Stimulated activated CD4-positive, alpha-beta T cell treated with anti-CD3 and anti-CD28 coated beads, Interleukin-15, amount 100 ng/mL, for 24 hours (primary cell): Measurements from ENCODE around the gene COMT.
"Not testable (repeated sequence)": the region's sequence is repeated elsewhere in the genome, so short reads cannot be mapped to it uniquely, and the experiment has no call there.

Experiments
- DNase-seq: peaks from one replicate; pipeline ENCODE4 v3.0.0-alpha.2; 2020

The COMT gene

DNA sequence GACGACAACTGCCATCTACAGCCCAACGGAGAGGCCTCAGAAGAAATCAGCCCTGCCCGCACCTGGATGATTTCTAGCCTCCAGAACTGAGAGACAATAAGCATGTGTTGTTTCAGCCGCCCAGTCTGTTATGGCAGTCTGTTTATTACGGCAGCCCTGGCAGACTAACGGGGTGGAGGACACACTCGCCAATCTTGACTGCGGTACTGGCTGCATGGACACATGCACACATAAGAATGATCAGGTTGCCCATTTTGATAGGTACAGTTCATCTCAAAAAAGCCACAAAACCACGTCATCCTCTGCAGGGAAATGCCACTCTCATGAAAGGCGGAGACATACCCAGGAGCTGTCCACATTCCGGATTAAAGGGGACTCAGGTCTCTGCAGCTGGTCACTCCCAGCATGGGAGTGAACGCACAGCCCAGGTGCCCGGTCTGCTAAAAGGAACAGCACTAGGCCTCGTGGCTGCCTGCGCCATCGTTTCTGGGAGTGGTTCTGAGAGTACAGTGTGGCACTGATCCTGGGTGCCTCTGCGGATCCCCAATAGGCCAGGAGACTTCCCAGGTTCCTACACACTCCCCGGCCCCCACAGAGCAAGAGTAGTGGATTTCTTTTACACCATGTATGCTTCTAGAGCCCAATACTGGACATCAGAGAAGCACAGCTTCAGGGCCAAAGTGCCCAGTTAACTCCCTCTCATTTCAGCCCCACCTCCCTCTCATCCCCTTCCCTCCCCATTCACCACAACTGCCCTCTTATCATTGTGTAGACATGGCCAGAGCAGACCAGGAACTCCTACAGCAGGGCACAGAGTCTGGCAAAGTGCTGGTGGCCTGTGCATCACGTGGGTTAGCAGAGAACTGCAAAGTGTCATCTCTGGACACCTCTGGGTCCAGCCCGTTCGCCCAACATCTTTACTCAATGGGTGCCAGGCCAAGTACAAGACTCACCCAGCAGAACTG lies 11.7 kb upstream of the COMT start:
- no peak for DNase-seq

- no peak for DNase-seq
These were observed 10.8 kb upstream of the COMT start for GRCh38 chr22:19930551-19931486.

DNA sequence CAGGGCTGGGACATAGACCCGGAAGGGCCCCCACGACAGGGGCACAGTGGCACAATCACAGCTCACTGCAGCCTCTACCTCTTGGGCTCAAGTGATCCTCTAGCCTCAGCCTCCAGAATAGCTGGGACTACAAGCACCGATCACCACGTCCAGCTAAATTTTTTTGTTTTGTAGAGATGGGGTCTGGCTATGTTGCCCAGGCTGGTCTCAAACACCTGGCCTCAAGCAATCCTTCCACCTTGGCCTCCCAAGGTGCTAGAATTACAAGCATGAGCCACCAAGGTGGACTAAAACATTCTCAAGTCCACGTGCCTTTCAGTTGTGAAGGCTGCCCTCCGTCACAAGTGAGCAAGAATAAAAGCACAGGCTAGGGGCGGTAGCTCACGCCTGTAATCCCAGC lies 10.1 kb upstream of the COMT start:
- DNase-seq = no peak

DNA sequence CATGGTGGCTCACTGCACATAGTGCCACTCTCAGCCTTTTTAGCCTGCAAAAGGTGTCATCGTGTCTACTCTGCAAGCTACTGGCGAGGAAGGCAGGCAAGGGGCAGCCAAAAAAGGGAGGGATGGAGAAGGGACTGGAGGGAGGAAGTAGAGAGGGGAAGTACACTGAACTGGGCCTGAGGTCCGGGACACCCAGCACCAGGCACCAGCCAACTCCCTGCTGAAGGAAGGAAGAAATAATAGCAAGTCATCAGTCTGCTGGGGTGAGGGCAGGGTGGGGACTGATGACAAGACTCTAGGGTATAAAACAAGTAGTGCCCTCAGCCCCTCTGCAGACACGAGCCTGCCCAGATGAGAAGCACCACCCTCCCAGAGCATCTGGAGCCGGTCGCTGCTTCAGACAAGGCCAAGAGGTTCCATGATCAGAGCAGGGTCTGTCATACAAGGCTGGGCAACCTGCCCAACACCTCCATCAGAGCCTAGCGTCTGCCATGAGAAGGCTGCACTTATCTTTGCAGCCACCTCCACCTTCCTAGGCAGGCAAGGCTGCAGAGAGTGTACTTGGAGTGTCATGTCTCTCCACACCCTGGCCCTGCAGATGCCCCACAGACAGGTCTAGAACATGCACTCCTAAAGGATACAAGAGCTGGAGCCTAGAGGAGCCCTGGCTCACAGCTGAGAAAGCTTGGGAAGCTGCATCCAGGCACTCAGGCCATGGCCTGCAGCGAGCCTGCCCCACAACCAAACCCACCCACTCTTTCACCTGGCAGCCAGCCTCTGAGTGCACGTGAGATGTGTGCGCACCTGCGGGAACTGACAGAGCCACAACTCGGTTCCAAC lies 9.0 kb upstream of the COMT start:
- DNase-seq = no peak

DNA sequence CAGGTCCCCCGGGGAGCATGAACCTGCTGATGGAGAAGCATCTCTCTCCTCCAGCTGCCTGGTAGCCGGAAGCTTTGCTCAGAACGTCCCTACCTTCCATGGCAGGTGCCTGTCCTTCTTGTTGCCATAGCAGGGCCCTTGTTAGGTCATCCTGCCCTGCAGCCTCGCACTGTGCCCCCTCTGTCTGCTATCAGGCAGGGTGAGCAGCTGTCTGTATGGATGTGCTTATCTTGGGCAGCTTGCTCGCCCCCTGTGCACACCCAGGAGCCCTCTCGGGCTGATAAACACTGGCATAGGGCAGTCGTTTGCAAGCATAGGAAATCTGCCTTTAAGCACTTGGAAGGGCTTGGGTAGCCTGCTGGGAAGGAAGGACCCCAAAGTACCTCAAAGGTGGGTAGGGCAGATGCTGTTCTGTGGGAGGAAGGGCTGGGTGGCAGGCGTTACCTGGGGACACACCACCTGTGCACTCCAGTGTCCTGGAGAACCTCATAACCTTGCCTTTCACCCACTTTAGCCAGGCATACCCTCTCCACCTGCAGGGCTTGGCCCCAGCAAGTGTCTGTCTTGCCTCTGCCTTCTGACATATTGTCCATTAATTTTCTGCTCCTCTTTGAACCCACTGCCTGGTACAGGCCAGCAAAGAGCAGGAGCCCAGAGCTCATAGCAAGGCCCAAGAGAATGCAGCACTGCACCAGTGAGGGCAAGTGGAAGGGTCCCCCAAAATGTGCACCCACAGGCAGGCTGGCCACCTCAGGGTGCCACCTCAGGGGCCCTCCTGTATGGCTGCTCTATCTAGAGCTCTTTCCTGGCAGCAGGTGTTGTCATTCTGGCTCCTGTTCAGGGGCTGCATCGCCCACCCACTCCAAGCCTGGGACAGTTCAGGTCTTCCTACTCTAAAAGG lies 8.0 kb upstream of the COMT start:
- no peak for DNase-seq

- not testable (repeated sequence) for DNase-seq
These were observed 6.4 kb upstream of the COMT start for GRCh38 chr22:19935123-19935718.

- DNase-seq = no peak
These were observed 5.1 kb upstream of the COMT start for GRCh38 chr22:19936513-19936912.

- no peak for DNase-seq
These were observed 3.7 kb upstream of the COMT start for GRCh38 chr22:19937616-19938473.

DNA sequence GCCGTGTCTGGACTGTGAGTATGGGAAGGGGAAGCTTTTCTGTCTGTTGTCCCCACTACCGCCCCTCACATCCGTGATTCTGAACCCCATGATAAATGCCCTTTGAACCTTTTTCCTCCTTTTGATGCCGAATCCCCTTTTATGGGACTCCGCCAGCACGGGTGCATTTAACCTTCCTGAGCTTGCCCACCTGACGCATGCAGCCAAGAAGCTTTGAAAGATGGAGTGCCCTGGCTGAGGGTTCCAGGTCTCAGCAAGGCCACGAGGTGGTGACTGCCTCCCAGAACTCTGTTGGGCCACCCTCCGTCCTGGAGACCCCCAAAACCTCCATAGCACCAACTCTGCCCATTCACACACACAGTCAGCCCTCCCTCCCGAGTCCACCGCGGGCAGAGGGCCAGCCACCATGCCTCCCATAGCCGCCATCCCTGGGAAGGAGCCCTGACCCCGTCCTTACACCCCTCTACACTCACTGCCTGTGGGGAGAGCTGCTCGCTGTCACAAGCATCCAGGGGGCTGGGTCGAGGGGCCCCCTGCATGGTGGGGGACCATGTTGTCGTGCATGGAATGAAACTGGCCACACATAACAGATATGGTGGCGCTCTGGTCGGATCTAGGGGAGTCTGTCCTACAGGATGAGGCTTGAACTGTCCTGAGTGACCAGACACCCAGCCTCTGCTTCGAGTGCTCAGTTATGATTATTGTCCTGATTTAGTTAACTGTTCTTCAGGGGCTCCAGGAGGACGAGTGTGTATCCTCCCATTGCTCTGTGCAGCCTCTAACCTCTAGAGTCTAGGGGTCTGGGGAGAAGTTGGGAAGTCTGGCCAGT lies 822 bp upstream of the COMT start:
- DNase-seq = no peak

- peak; percentile 39 for DNase-seq
These were observed 847 bp downstream of the COMT start for GRCh38 chr22:19942157-19943081.

DNA sequence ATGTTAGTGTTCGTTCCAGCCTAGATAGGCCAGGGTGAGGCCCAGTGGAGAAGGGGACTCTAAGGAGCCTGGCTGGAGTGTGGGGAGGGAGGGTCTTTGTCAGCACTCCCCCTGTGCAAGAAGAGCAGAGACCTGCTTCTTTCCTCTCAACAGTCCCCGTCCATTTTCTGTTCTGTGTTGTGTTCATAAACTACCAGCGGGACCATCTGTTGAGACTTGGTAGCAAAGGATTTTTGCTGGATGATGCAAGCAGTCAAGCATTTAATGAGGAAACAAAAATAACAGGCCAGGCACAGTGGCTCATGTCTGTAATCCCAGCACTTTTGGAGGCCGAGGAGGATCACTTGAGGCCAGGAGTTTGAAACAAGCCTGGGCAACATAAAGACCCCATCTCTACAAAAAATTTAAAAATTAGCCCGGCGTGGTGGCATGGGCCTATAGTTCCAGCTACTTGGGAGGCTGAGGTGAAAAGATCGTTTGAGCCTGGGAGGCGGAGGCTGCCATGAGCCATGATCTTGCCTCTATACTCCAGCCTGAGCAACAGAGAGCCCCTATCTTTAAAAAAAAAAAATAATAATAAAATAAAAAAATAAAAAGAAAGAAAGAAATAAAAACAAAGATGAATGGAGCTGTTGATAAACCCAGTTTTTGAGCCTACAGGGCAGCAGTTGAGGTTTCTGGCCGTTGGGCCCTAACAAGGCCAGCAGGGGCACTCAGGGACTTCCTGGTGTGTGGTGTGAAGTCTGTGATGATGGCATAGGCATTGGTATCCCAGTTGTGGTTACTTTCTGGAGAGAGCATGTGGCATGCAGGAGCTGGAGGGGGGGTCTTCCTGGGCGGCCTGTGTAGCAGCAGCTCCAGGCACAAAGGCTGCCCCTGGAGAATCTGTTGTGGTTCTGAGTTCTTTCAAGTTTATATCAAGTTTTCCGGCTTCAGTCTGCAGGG lies 1.8 kb downstream of the COMT start:
- no peak for DNase-seq

GRCh38 chr22:19948057-19948760 lies 6.6 kb downstream of the COMT start:
- DNase-seq = no peak

DNA sequence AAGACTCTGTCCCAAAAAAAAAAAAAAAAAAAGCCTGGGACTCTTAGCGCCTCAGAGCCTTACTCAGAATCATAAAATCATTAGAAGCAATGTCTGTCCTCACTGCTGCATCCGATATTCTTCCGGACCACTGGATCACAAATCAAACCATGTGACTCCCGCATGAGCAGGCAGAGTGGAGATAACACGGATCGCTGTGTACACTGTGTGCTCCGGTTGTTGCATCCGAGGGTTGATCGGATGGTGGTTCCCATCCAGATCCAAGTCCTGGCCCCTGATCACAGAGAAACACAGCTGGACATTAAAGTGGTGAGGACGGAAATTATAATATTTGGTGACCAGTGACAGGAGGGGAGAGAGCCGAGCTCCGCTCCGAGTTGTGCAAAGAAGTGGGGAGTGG lies 9.8 kb downstream of the COMT start:
- no peak for DNase-seq

DNA sequence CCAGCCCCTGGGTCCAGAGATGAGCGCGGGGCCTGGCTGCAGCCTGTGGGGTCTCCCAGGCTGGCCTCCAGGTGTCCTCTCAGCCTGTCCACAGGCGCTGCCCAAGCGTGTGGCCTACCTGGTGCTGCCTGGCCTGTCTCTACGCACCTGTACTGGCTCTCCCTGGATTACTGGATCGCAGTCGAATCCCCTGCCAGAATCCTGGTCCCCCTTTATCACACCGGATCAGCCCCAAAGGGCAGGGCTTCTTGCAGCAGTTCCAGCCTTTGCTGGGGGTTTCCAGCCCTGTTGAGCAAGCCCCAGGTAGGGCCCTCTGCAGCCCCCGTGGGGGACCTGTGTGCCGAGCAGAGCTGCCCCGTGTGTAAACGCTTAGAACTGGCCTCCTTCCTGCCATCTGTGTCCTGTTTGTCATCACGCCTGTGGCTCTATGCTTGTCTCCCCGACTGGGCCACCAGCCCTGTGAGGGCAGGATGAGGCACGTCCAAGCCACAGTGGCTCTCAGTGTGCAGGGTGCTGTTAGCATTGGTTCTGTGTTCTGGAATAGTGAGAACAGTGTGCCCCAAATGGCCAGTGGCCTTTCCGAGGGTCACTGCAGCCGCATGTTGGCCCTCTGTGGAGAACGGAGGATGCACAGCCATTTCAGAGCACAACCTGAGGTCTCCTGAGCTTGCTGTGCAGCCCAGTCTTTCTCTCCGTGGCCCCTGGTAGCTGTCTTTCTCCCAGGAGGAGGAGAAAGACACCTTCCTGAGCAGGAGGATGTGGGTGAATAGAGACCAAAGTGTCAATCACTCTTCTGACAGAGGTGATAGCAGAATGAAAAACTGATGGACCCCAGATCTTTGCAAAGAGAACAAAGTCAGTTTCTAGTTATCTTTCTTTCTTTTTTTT lies 13.9 kb downstream of the COMT start:
- DNase-seq = no peak

DNA sequence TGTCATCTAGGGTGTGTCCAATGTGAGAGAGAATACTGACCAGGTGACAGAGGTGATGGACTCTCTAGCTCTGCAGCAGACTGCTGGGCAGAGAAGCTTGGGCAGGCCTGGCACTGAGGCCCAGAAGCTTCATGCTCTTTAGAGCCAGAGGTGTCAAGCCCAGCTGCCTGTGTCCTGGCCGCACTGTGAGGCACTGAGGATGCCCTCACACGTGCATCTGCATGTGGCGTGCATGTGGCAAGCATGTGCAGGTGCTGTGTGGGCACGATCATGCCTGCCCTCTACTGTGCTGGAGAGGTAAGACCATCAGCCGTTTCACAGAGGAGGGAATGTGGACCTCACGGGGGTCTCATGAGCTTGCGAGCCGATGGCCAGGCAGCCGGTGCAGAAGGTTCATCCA lies 15.9 kb downstream of the COMT start:
- DNase-seq = no peak
